Natural killer cell (primary cell): ENCODE results near the gene XYLT2. TPM values are rescaled to one million over a fixed set of nuclear protein-coding genes. Genes with fewer than 3 reads are reported as not detected.

Experiments used
- ATAC-seq, 3 donors: fragments of 150-1000 bp in 2 of 3; fragments of 200-7000 bp in 1 of 3; cut with Tn5 transposase; 1 replicate in 1 of 3; 2 replicates in 2 of 3; pipeline ENCODE4 v1.10.0; 2021; ENCODE audit warnings: mild to moderate bottlenecking in 2 of 3, moderate library complexity in 2 of 3
- DNase-seq, 2 donors: peaks; one replicate each; pipeline versions ENCODE4 v3.0.0 to v3.0.0-alpha.2; 2013 to 2021; ENCODE audit warnings: mixed read lengths in 1 of 2
- H3K27ac ChIP-seq: one replicate; pipeline ENCODE4 v1.5.1; 2013; ENCODE audit warnings: mild to moderate bottlenecking, low read length
- H3K27me3 ChIP-seq: one replicate; pipeline ENCODE4 v1.6.1; 2013; ENCODE audit warnings: low read length; ENCODE audit not compliant: control insufficient read depth, insufficient read depth
- H3K36me3 ChIP-seq: one replicate; pipeline ENCODE4 v1.6.1; 2013; ENCODE audit warnings: low read length; ENCODE audit not compliant: control insufficient read depth, insufficient read depth
- H3K4me1 ChIP-seq: one replicate; pipeline ENCODE4 v1.6.1; 2013; ENCODE audit warnings: low read length; ENCODE audit not compliant: control insufficient read depth, insufficient read depth
- H3K4me3 ChIP-seq: one replicate; pipeline ENCODE4 v1.5.1; 2013; ENCODE audit warnings: low read length
- H3K9me3 ChIP-seq: one replicate; pipeline ENCODE4 v1.6.1; 2013; ENCODE audit warnings: low read length; ENCODE audit not compliant: control insufficient read depth, insufficient read depth
- H3K27ac Mint-ChIP-seq, 2 donors: one replicate each; pipeline ENCODE4 v1.8.0; 2022; ENCODE audit warnings: mild to moderate bottlenecking in 2 of 2, mixed read lengths in 2 of 2, moderate library complexity in 1 of 2
- H3K27me3 Mint-ChIP-seq, 2 donors: one replicate each; pipeline ENCODE4 v1.8.0; 2022; ENCODE audit warnings: low read depth in 2 of 2, mixed read lengths in 2 of 2
- H3K36me3 Mint-ChIP-seq: one replicate; pipeline ENCODE4 v1.8.0; 2022; ENCODE audit warnings: mixed read lengths
- H3K4me1 Mint-ChIP-seq, 2 donors: one replicate each; pipeline ENCODE4 v1.8.0; 2022; ENCODE audit warnings: mixed read lengths in 2 of 2
- H3K4me3 Mint-ChIP-seq: one replicate; pipeline ENCODE4 v1.8.0; 2022; ENCODE audit warnings: mild to moderate bottlenecking, moderate library complexity, mixed read lengths
- H3K9me3 Mint-ChIP-seq, 2 donors: one replicate each; pipeline ENCODE4 v1.8.0; 2022; ENCODE audit warnings: mixed read lengths in 2 of 2
- WGBS: methylation state at CpG from one replicate; pipeline ENCODE4 v1.1.7; 2013; ENCODE audit warnings: missing lambda C conversion rate; ENCODE audit not compliant: insufficient coverage; 5-methylcytosine and 5-hydroxymethylcytosine counted together
- intact Hi-C: fragments of 100-400 bp; cut with micrococcal nuclease; formaldehyde crosslinking; loops from one replicate; pipeline ENCODE4 v1.14.2; 2022
- total RNA-seq, 4 donors: library from RNA; stranded (reverse); fragments of 120-200 nt in 1 of 4; gene quantifications; one replicate each; pipeline versions ENCODE4 v1.2.3 to v1.2.4, GENCODE V29; 2013 to 2022
- TF ChIP-seq, protein P1 (sequence below): fragments of 200-600 bp; IDR thresholded peaks from one replicate; pipeline ENCODE4 v1.8.0; 2022; ENCODE audit warnings: antibody characterized with exemption

Gene XYLT2
- total RNA-seq, 3 donors from 2014 or later (not counting 1 experiment from before 2014, with no cell fraction given): 16.3 to 25.4 (median 18.6) TPM

DNA sequence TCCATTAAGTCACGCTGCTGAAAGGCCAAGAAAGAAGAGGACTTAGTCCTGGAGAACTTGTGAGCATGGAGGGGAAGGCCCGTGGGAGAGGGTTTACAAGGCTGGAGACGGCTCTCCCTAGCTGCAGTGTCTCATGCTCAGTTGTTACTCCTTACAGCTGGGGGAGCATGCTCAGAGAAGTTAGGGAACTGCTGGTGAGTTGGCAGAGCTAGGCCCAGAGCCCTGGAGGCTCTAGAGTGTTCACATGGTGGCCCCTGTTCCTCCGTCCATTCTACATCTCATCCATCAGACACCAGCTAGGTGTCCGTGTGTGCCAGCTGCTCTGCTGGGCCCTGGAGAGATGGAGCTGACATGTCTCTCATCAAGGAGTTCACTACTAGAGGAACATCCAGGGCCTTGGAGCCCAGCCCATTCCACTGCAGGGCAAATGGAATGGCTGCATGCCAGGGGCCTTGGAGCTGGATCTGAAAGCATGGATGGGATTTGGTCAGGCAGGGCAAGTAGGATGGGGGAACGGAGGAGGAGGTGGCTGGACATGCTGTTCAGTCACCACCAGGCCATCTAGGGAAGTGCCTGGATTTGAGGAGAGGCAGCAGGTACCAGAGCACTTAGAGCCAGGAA lies 6.3 kb downstream of the XYLT2 start:
- TF ChIP-seq, protein P1, sequence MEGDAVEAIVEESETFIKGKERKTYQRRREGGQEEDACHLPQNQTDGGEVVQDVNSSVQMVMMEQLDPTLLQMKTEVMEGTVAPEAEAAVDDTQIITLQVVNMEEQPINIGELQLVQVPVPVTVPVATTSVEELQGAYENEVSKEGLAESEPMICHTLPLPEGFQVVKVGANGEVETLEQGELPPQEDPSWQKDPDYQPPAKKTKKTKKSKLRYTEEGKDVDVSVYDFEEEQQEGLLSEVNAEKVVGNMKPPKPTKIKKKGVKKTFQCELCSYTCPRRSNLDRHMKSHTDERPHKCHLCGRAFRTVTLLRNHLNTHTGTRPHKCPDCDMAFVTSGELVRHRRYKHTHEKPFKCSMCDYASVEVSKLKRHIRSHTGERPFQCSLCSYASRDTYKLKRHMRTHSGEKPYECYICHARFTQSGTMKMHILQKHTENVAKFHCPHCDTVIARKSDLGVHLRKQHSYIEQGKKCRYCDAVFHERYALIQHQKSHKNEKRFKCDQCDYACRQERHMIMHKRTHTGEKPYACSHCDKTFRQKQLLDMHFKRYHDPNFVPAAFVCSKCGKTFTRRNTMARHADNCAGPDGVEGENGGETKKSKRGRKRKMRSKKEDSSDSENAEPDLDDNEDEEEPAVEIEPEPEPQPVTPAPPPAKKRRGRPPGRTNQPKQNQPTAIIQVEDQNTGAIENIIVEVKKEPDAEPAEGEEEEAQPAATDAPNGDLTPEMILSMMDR: no peak
- no peaks in the 10 kb centered on the region for H3K9me3 Mint-ChIP-seq
- DNase-seq (no peak), ATAC-seq (no peak)
- no peak overlapping the region for H3K27ac Mint-ChIP-seq
- Histone ChIP-seq H3K36me3 (peaks cover 35% of the 10 kb centered on the region), H3K9me3 (no peaks in the 10 kb centered on the region), H3K4me3 (no peak overlapping the region), H3K27ac (no peak overlapping the region), H3K4me1 (peaks cover 5% of the 10 kb centered on the region), H3K27me3 (no peaks in the 10 kb centered on the region)
- WGBS: 94% methylated on average over 6 of the region's 6 CpGs
- no peaks in the 10 kb centered on the region for H3K36me3 Mint-ChIP-seq
- peaks cover 20 to 40% of the 10 kb centered on the region in 2 donors for H3K4me1 Mint-ChIP-seq
- no peaks in the 10 kb centered on the region for H3K27me3 Mint-ChIP-seq
- no peak overlapping the region for H3K4me3 Mint-ChIP-seq
- intact Hi-C loops: no loop called here

GRCh38 chr17:50352693-50353599 lies 7.0 kb downstream of the XYLT2 start:
- H3K27ac ChIP-seq: no peak overlapping the region
- no peaks in the 10 kb centered on the region for H3K9me3 ChIP-seq
- ATAC-seq: no peak
- H3K4me3 Mint-ChIP-seq: no peak overlapping the region
- peaks cover 38% of the 10 kb centered on the region for H3K36me3 ChIP-seq
- TF ChIP-seq, protein P1: no peak
- H3K27me3 Mint-ChIP-seq: no peaks in the 10 kb centered on the region
- no peaks in the 10 kb centered on the region for H3K27me3 ChIP-seq
- no peak for DNase-seq
- WGBS: 92% methylated on average over 21 of the region's 21 CpGs
- no peaks in the 10 kb centered on the region for H3K4me1 ChIP-seq
- no peaks in the 10 kb centered on the region for H3K9me3 Mint-ChIP-seq
- intact Hi-C loops: no loop called here
- no peak overlapping the region for H3K4me3 ChIP-seq
- no peak overlapping the region for H3K27ac Mint-ChIP-seq
- H3K36me3 Mint-ChIP-seq: no peaks in the 10 kb centered on the region
- peaks cover 17 to 35% of the 10 kb centered on the region in 2 donors for H3K4me1 Mint-ChIP-seq

- H3K4me3 ChIP-seq: no peak overlapping the region
- H3K4me1 ChIP-seq: no peaks in the 10 kb centered on the region
- H3K27me3 ChIP-seq: no peaks in the 10 kb centered on the region
- Mint-ChIP-seq H3K36me3 (no peaks in the 10 kb centered on the region), H3K27me3 (no peaks in the 10 kb centered on the region), H3K27ac (no peak overlapping the region), H3K9me3 (no peaks in the 10 kb centered on the region), H3K4me3 (no peak overlapping the region), H3K4me1 (peaks cover 11 to 28% of the 10 kb centered on the region in 2 donors)
- no peaks in the 10 kb centered on the region for H3K9me3 ChIP-seq
- 97% methylated on average over 27 of the region's 27 CpGs for WGBS
- H3K27ac ChIP-seq: no peak overlapping the region
- H3K36me3 ChIP-seq: peaks cover 43% of the 10 kb centered on the region
- no peak for ATAC-seq
- TF ChIP-seq, protein P1: no peak
- intact Hi-C loops: no loop called here
- DNase-seq: no peak
These were observed 7.8 kb downstream of the XYLT2 start for GRCh38 chr17:50353600-50354195.
